ENCODE measurements around the gene HMGN1.

The HMGN1 gene

GRCh38 chr21:39349211-39350093 lies 564 bp upstream of the HMGN1 start:
- H3K27ac Mint-ChIP-seq: peak overlapping the region; percentile 98
- TF ChIP-seq, protein P1, sequence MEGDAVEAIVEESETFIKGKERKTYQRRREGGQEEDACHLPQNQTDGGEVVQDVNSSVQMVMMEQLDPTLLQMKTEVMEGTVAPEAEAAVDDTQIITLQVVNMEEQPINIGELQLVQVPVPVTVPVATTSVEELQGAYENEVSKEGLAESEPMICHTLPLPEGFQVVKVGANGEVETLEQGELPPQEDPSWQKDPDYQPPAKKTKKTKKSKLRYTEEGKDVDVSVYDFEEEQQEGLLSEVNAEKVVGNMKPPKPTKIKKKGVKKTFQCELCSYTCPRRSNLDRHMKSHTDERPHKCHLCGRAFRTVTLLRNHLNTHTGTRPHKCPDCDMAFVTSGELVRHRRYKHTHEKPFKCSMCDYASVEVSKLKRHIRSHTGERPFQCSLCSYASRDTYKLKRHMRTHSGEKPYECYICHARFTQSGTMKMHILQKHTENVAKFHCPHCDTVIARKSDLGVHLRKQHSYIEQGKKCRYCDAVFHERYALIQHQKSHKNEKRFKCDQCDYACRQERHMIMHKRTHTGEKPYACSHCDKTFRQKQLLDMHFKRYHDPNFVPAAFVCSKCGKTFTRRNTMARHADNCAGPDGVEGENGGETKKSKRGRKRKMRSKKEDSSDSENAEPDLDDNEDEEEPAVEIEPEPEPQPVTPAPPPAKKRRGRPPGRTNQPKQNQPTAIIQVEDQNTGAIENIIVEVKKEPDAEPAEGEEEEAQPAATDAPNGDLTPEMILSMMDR (IDR thresholded peaks at IDR 0.05): no peak
- H3K9me3 Mint-ChIP-seq: peaks cover 33% of the 10 kb centered on the region
- peak overlapping the region; percentile 90 for H3K4me3 Mint-ChIP-seq
- peak; percentile 96 for DNase-seq
- peaks cover 33% of the 10 kb centered on the region for H3K36me3 Mint-ChIP-seq (ENCODE audit: low read depth)
- H3K4me1 Mint-ChIP-seq: peaks cover 46% of the 10 kb centered on the region
- H3K27me3 Mint-ChIP-seq (ENCODE audit: low read depth, poor library complexity): peaks cover 7% of the 10 kb centered on the region

DNA sequence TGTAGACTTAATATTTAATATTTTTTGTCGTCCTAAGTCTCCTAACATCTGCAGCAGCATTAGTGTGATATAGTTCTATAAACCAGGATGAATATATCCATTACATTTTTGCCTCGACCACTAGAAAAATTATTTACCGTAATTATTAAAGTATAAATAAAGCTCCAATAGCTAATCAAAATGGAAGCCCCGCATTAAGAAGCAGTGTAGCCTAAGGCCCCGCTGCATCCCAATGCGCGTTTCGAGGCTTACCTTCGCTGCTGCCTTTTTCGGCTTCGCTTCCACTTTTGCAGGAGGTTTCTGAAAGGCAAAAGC lies 891 bp downstream of the HMGN1 start:
- Mint-ChIP-seq H3K4me3 (peak overlapping the region; percentile 97), H3K27ac (peak overlapping the region; percentile 96), H3K4me1 (peaks cover 47% of the 10 kb centered on the region), H3K9me3 (peaks cover 21% of the 10 kb centered on the region), H3K36me3 (ENCODE audit: low read depth) (peaks cover 46% of the 10 kb centered on the region), H3K27me3 (ENCODE audit: low read depth, poor library complexity) (no peaks in the 10 kb centered on the region)
- DNase-seq: no peak
- TF ChIP-seq, protein P1 (IDR thresholded peaks at IDR 0.05): no peak

DNA sequence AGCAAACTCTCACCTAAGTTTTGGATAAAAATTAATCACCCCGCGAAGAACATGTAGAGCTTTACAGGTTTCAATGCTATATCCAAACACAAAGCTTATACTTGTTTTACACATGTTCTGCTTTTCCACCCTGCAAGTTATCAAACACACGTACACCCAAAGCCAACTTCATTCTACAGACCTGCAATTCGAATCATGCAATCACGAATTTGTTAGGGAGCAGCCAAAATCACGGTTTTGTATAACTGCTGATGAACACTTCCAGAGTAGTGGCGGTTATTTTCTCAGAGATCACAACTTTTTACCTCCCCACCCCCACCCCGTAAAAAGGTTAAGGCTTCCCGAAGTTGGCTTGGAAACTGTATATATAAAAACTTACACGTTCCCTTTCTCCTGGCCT lies 1.4 kb downstream of the HMGN1 start:
- Mint-ChIP-seq H3K9me3 (peaks cover 16% of the 10 kb centered on the region), H3K27ac (peak overlapping the region; percentile 68), H3K27me3 (ENCODE audit: low read depth, poor library complexity) (no peaks in the 10 kb centered on the region), H3K4me3 (peak overlapping the region; percentile 97), H3K4me1 (peaks cover 47% of the 10 kb centered on the region), H3K36me3 (ENCODE audit: low read depth) (peaks cover 51% of the 10 kb centered on the region)
- TF ChIP-seq, protein P1 (IDR thresholded peaks at IDR 0.05): no peak
- no peak for DNase-seq

DNA sequence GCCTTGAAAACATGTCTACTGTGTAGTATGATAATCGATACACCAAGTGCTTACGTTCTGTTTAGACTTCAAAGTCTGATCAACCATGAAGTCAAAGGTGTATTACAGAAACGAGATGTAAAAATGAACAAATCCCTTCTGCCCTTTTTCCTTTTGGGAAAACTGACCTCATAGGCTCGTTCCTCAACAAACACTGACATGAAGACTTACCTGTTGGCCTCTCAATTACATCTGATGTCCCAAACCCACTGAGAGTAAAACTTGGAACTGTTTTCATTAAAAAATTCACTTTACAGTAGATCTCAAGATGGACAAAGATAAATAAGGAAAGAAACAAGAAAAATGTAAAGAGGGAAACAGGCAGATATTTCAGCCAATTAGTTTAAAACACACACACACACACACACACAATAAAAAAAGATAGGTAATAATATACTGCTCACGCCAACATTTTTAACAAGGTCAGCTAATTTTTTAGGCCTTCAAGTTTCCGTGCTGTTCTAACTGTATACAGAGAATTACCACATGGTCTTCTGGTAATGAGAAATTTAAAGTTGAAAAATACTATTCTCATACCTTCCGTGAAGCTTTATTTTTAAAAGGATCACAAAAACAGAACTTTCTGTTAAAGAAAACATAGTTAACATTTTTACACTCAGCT lies 2.1 kb downstream of the HMGN1 start:
- peak overlapping the region; percentile 97 for H3K4me3 Mint-ChIP-seq

DNA sequence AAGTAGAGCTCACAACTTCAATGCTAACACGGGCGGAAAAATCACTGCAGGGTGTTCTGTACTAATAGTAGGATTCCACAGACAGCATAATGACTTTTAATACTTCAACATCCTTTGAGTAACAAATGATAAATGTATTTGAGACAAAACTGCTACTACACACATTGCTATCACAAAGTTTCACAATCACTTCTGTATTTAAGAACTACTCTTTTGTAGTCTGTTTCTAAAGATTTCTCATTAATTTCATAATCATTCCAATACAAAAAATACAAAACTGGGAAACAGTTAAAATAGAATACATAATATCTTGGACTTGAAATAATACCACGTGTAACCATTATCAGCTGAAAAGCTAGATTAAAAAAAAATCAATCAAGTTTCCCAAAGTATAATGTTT lies 2.7 kb downstream of the HMGN1 start:
- Mint-ChIP-seq H3K9me3 (peaks cover 6% of the 10 kb centered on the region), H3K27ac (no peak overlapping the region), H3K36me3 (ENCODE audit: low read depth) (peaks cover 64% of the 10 kb centered on the region), H3K27me3 (ENCODE audit: low read depth, poor library complexity) (no peaks in the 10 kb centered on the region), H3K4me1 (peaks cover 47% of the 10 kb centered on the region), H3K4me3 (peak overlapping the region; percentile 97)
- no peak for DNase-seq
- TF ChIP-seq, protein P1 (IDR thresholded peaks at IDR 0.05): no peak

More for the DNA sequence above, 2.1 kb downstream of the HMGN1 start:
- Mint-ChIP-seq H3K27me3 (ENCODE audit: low read depth, poor library complexity) (no peaks in the 10 kb centered on the region), H3K27ac (peak overlapping the region; percentile 82), H3K4me1 (peaks cover 47% of the 10 kb centered on the region), H3K36me3 (ENCODE audit: low read depth) (peaks cover 58% of the 10 kb centered on the region), H3K9me3 (peaks cover 9% of the 10 kb centered on the region)
- no peak for DNase-seq
- TF ChIP-seq, protein P1 (IDR thresholded peaks at IDR 0.05): no peak
